Fibroblast of skin of right biceps (primary cell): ENCODE measurements around the gene ACIN1.

ENCODE experiments used
- DNase-seq: peaks from one replicate; pipeline ENCODE4 v3.0.0-alpha.2; 2013

The ACIN1 gene

GRCh38 chr14:23094666-23095195 lies at the start of gene ACIN1:
Gene ACIN1, minus strand, starts transcription at chr14:23095136. Its CDS starts 24 bp downstream, at chr14:23095112.
- peak; percentile 91 for DNase-seq

DNA sequence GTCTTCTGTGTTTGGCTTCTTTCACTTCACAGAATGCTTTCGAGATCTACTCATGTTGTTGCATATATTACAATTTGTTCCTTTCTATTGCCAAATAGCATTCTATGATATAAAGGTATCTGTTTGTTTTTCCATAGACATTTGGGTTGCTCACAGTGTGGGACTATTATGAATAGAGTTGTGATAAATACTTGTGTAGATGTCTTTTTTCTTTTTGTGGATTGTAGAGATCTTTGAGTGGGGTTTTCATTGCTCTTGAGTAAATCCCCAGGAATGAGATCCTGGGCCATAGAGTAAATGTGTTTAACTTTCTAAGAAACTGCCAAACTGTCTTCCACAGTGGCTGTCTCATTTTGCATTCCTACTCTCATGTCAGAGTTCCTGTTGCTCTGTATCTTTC lies 49.0 kb upstream of the ACIN1 start:
- no peak for DNase-seq

GRCh38 chr14:23142826-23143225 lies 47.9 kb upstream of the ACIN1 start:
- DNase-seq, result no peak

DNA sequence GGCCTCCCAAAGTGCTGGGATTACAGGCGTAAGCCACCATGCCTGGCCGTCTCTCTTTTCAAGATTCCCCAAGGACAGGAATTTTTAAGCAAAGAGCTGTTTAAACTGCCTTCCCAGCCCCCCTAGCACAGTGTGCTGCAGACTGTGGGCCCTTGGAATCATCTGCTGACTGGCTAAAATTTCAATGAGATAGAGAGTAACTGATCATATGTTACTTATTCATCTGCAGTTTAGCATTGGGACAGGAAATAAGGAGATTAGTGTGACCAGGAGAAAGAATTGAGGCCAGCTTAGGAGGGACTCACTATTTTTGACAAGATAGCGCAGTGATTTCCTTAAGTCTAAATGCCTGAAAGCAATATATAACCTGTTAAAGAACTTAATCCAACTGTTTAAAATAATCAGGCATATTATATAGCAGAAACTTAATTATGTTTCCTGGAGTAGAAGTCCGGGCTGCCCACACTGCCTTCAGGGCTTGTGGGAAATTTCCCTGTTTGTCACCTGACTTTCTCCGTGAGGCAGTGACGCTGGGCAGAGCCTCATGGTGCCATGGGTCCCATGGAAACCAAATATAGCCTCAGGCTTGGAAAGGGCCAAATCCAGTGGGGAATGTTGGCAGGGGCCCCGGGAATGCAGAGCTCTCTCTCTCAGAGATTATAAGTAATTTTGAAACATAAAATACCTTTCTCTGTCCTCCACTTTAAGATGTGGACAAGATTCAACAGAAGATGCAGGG lies 46.9 kb upstream of the ACIN1 start:
- no peak for DNase-seq

DNA sequence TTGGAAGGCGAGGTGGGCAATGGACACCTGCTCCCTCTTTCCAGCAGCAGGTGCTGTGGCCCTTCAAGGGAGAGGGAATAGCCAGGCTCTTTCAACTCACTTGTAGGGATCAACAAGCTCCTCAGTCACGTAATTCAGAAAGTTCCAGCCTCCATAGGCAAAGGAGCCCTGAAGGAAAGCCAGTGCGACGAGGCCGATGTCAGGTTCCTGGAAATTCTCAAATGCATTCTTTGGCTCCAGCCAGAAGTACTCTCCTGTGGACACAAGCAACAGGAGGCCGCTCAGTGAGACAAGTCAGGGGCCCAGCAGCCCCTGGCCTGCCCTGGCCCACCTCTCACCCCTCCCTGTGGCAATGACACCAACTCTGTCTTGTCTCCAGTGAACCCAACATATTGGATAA lies 45.4 kb upstream of the ACIN1 start:
- no peak for DNase-seq

- no peak for DNase-seq
Measured at GRCh38 chr14:23139874-23140273, 44.9 kb upstream of the ACIN1 start.

DNA sequence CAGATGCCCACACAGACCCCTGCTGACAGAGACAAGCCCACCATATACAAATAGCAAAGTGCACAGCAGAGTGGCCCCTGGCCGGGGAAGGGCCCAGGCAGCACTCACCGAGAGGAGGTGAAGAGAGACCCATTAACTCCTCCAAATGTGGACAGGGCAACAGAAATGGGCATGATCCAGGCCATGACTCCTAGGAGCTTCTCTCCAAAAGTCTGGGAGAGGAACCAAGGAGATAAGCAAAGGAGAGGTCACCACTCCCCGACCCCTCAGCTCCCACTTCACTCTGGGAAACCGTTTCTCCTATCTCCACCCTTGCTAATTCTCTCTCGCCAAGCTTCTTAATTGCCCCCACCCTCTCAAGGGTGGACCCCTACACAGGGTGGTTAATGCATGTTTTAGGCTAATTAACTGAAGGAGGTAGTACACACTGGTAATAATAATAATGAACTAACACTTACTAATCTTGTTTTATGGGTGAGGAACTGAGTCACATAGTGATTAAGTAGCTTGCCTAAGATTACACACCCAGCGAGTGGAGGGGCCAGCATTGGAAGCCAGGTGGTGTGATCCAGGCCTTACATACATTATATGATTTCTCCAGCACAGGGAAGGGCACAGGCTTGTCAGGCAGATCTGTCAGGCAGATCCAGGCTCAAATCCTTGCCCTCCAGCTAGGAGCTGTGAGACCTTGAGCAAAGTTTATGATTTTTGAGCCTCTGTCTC lies 43.0 kb upstream of the ACIN1 start:
- no peak for DNase-seq

GRCh38 chr14:23137192-23137812 lies 42.4 kb upstream of the ACIN1 start:
- DNase-seq, result no peak

DNA sequence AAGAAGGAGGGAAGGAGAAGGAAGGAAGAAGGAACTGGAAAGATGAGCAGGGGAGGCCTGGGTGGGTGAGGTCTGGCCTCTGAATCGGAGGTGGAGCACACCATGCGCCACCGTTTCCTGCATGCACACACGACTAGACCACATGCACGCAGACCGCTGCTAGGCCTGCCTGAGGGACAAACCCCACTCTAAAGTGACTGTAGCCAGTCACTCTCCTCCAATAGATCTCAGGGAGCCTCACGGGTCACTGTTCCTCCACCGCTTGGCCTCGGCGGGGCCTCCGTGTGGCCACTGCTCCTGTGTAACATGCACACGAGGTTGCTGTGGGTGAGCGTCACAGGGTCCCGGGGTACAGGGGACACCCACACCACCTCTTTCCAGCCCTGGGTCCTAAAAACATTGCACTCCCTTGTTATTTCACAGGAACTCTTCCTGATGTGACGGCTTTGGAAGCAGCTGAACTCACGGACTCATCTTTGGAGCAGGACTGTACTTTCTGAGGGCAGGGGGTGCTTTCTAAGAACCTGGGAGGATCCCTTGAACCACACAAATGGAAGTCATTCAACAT lies 41.7 kb upstream of the ACIN1 start:
- DNase-seq, result no peak

GRCh38 chr14:23132970-23133369 lies 38.0 kb upstream of the ACIN1 start:
- no peak for DNase-seq

DNA sequence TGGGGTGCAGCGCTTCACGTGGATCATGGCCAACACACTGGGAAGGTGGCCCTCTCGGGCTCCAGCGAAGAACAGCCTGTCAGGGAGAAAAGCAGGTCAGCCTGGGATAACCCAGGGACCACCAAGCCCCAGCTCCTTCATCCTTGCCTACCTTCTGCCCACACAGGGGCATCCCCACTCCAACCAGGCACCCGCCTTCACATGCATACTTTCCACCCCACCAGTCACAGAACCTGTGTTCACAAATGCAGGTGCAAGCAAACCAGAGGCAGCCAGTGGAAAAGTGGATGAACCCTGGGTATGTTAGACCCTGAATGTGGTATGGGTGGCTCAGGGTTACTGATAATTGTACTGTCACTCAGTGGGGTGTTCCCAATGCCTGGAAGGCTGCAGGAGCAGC lies 36.5 kb upstream of the ACIN1 start:
- no peak for DNase-seq

DNA sequence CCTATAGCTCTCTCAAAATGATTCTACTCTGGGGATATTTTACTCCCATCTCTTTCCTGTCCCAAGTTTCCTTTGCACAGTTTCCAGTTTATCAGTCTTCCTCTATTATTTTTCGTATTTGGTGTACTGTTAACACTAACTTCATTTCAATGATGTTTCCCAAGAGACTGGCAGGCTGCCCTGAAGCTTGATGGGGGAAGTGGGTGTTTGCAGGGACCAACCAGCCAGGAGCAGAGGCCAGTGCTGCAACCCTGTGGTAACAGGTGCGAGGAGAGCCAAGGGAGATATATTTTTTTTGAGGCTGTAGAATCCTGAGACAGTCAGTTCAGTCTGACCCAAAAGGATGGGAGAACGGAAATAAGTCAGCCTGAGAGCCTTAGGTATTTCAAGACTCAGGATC lies 35.9 kb upstream of the ACIN1 start:
- no peak for DNase-seq

DNA sequence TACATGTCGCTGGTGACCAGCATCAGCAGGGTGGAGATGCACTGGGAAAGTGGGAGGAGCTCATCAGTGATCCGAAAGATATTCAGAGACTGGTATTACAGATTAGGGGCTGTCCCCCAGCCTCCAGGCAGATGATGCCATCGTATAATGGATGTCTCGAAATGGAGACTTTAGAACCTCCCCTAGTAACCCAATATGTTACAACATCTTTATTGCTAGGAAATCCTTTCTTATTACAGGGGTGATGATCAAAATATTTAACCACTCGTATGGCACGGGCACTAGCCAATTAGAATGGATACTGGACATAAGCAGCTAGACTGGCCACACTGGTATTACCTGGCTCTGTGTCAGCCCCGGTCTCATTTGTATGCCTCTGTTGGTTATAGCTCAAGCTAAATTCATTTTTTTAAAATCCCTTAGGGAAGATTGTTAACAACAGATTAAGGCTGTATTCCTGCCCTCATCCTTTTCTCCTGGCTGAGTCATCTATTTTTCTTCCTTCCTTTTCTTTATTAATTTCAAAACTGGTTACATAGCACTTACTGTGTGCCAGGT lies 34.9 kb upstream of the ACIN1 start:
- no peak for DNase-seq

DNA sequence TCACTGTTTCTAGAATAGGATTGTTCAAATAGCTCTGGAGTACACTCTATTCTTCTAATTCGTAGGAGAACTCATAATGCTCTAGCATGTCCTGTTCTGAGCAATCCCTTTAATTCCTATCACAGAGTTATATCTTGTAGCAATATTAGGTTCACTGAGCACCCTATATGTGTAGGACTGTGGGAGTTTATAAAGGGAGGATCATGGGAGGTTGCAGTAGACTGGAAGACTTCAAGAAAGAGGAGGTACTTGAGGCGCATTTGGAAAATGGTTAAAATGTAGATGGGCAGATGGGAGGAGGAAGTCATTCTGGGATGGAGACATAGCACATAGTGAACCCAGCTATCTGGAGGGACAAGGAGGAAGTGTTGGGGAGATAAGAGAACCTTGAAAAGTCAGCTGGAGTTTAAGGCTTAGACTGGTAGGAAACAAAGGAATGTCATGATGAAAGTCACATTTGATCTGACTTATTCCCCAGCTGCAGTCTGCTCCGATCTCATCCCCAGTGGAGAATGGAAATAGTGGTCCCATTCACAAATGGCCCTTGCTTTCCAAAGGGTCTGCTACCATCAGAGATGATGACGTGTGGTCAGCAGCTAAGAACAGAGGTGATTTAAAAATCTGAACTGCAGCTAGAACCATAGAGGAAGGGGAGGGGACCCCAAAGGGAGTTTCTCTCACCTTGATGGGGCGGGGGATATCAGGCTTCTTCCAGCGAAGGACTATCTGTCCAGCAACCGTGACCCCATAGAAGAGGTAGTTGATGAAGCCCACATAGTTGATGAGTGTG lies 34.2 kb upstream of the ACIN1 start:
- DNase-seq, result no peak

GRCh38 chr14:23127861-23128260 lies 32.9 kb upstream of the ACIN1 start:
- DNase-seq, result no peak

DNA sequence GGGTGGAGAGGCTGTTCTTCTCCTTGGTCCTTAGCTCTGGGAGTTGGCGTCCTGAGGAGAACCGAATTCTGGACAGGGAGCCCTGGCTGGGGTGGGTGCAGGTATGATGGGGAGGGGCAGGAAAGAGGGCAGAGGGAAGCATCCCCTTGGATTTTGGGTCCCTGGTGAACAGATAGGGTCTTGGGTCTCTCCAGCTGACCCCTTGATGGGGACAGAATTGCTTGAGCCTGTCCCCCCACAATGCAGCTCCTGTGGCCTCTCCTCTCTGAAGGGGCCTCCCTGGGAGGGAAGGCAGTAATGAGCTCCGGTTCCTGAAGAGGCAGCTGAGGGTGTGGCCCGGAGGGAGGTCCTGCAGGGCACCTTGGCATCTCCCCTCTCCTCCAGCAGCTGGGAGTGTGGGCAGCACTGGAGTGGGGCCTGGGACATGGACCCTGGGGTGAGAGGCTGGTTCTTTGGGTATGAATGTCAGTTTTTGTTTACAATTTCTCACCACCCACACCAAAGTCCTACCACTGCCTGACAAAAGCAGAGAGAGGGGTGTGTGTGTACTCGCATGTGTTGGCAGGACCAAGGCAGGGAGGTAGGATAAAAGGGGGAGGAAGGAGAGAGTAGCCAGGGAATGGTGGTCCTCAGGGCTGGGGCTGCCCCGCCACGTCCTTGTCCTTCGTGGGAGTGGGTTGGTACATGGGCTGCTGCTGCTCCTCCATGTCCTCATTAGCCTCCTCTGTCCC lies 31.8 kb upstream of the ACIN1 start:
- no peak for DNase-seq

DNA sequence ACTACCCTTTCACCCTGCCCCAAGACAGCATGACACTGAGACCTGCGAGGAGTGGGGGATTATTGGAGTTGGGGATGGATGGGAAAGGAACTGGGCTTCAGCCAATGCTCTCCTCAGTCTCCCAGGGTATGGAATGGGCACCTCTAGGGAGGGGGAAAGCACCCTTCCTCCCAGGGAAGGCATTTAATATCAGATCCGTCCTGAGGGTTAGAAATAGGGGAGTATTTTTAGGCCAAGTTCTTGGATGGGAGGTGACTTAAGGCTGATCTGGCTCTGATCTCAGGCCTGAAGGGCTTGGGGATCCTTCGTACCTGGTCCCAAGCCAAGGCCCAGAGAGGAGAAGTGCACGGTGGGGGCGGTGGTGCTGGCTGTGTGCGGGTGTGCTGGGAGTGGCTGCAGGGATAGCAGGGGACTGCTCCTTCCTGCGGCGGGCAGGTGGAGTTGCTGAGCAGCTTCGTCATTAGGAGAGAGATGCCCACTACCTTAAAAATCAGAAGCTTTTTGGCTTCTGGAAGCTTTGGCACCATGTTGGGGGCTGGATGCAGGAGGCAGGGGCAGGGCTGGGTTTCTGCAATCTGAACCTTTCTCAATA lies 31.1 kb upstream of the ACIN1 start:
- DNase-seq, result no peak

DNA sequence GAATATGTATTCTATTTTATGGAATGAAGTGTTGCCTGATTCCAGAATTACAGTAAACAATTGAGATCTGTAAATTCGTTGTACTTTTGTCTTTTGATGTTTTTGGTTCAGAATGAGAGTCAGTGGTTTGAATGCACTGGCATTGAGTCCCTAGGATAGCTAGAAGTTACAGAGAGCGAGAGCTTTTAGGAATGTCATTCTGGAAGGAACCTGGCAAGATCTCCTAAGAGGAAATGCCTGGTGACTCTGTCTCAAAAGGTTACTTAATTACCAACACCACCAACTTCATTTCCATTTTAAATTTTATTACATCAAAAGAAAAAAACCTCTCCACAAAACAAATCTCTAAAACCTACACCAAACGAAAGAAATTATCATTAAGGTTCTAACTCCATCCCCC lies 30.1 kb upstream of the ACIN1 start:
- DNase-seq, result no peak

DNA sequence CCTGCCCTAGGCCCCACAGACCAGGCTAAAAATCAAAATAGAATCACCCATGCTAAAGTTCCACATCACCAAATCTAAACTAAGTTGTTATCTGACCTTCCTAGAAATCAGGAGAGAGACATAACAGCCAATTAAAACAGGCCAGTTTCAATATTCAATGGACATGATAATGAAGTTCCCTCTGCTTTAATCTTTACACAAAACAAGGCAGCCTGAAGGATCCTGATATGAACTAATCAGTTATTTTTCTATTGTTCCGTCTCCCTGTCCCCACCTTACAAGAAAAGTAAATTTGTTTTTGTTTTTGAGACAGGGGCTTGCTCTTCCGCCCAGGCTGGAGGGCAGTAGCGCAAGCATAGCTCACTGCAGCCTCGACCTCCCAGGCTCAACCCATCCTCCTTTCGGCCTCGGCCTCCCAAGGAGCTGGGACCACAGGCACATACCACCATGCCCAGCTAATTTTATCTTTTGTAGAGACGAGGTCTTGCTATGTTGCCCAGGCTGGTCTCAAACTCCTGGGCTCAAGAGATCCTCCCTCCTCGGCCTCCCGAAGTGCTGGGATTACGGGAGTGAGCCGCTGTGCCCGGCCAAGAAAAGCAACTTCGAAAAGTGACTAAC lies 29.5 kb upstream of the ACIN1 start:
- no peak for DNase-seq

- DNase-seq, result no peak
Measured at GRCh38 chr14:23123419-23123818, 28.5 kb upstream of the ACIN1 start.

GRCh38 chr14:23122086-23122485 lies 27.1 kb upstream of the ACIN1 start:
- no peak for DNase-seq
